Transverse colon (tissue), 4 donors: ENCODE data around the gene GGA1. TPM values are rescaled to one million over a fixed set of nuclear protein-coding genes. Genes with fewer than 3 reads are reported as not detected.

Experiments
- DNase-seq: peaks from one replicate; pipeline ENCODE4 v3.0.0-alpha.2; 2019
- H3K27ac ChIP-seq, 4 donors: fragments of 200-600 bp; sonication (generic); 2 replicates each; pipeline ENCODE4 v1.5.1; 2016 to 2018; ENCODE audit warnings: inconsistent platforms in 4 of 4
- H3K27me3 ChIP-seq: fragments of 200-600 bp; sonication (generic); 2 replicates; pipeline ENCODE4 v1.5.1; 2017; ENCODE audit warnings: inconsistent platforms
- H3K36me3 ChIP-seq, 4 donors: fragments of 200-600 bp; sonication (generic); 2 replicates each; pipeline ENCODE4 v1.5.1; 2017 to 2019; ENCODE audit warnings: inconsistent platforms in 4 of 4
- H3K4me1 ChIP-seq, 4 donors: fragments of 200-600 bp; sonication (generic); 2 replicates each; pipeline ENCODE4 v1.5.1; 2017 to 2020; ENCODE audit warnings: inconsistent platforms in 4 of 4
- H3K4me3 ChIP-seq, 4 donors: fragments of 200-600 bp; sonication (generic); 1 replicate in 1 of 4; 2 replicates in 3 of 4; pipeline versions ENCODE4 v1.5.1 to v1.6.1; 2017 to 2019; ENCODE audit warnings: inconsistent platforms in 4 of 4
- H3K9me3 ChIP-seq, 2 donors: fragments of 200-600 bp; sonication (generic); 2 replicates each; pipeline ENCODE4 v1.5.1; 2017 to 2019; ENCODE audit warnings: inconsistent platforms in 2 of 2
- CTCF ChIP-seq, 5 experiments: fragments of 200-600 bp in 3 of 5; fragments of 450-650 bp in 2 of 5; sonication (generic) in 3 of 5; IDR thresholded peaks; 1 replicate in 2 of 5; 2 replicates in 3 of 5; pipeline ENCODE4 v1.5.1; 2016 to 2017; ENCODE audit warnings: antibody characterized with exemption in 5 of 5, inconsistent platforms in 3 of 5, mild to moderate bottlenecking in 2 of 5, moderate library complexity in 1 of 5
- EP300 ChIP-seq: sonication (generic); formaldehyde crosslinking; IDR thresholded peaks from one replicate; pipeline ENCODE4 v1.6.1; 2017; ENCODE audit warnings: antibody characterized with exemption, low read depth
- POLR2A ChIP-seq: fragments of 450-650 bp; IDR thresholded peaks from one replicate; pipeline ENCODE4 v1.6.1; 2016; ENCODE audit warnings: antibody characterized with exemption, mild to moderate bottlenecking, moderate library complexity
- POLR2AphosphoS5 ChIP-seq, 3 donors: sonication (generic); formaldehyde crosslinking; IDR thresholded peaks; one replicate each; pipeline ENCODE4 v1.6.1; 2016; ENCODE audit warnings: antibody characterized with exemption in 3 of 3
- WGBS, 2 donors: methylation state at CpG; one replicate each; pipeline ENCODE4 v1.1.5; 2018; ENCODE audit warnings: low coverage in 1 of 2; 5-methylcytosine and 5-hydroxymethylcytosine counted together
- in situ Hi-C, 4 donors: fragments of 200-750 bp; cut with MboI; loops; one replicate each; pipeline versions ENCODE4 v1.15.0 to v1.15.1; 2017; ENCODE audit warnings: low sequenced_read_pairs in 3 of 4, low pct_ligation_motif_present in 1 of 4, low pct_unique_long_range_greater_than_20kb in 1 of 4
- intact Hi-C: fragments of 100-400 bp; cut with DNase I; formaldehyde crosslinking; loops from one replicate; pipeline ENCODE4 v1.15.1; 2023; ENCODE audit warnings: low total_unique reads
- total RNA-seq, 4 donors: library from RNA; depleted of rRNA; stranded (reverse); fragments of >200 nt; gene quantifications; one replicate each; pipeline ENCODE4 v1.1.0, GENCODE V29; 2016

The GGA1 gene
- total RNA-seq, 4 donors from 2014 or later: 60.1 to 142 (median 73.8) TPM

GRCh38 chr22:37674951-37675929 lies 66.6 kb downstream of the GGA1 start, which contains the start of gene LGALS1:
TSS of gene LGALS1 (plus strand) at chr22:37675636. CDS start at chr22:37675703, 67 bp downstream.
- DNase-seq: peak; percentile 95
- TF ChIP-seq CTCF (IDR thresholded peaks at IDR 0.05): no peak
- TF ChIP-seq POLR2A: peak; percentile 61
- peak; percentile 83 to 87 (median 86) for TF ChIP-seq POLR2AphosphoS5 (IDR thresholded peaks at IDR 0.05)
- no peak for TF ChIP-seq EP300
- intact Hi-C loops: no loop called here
- Histone ChIP-seq H3K9me3 (no peaks in the 10 kb centered on the region), H3K27me3 (no peaks in the 10 kb centered on the region), H3K4me1 (peaks cover 34 to 65% (median 54%) of the 10 kb centered on the region in 4 donors), H3K4me3 (peak within 1 kb of the TSS; percentile 28 to 54 (median 43)), H3K36me3 (no peaks in the 10 kb centered on the region), H3K27ac (peak within 1 kb of the TSS; percentile 89 to 96 (median 94))
- 10% methylated on average over 29 of the region's 34 CpGs; no CpG with 5 or more reads in 1 of the 2 donors for WGBS, 2 donors
- in situ Hi-C loops: loop anchor here in 1 of 4 donors (25.0 kb wide), 1 partner anchor 112 kb away; no protein-coding TSS in a partner anchor

GRCh38 chr22:37675930-37676735 lies 67.5 kb downstream of the GGA1 start:
- no peaks in the 10 kb centered on the region for H3K27me3 ChIP-seq
- H3K4me1 ChIP-seq: peaks cover 34 to 67% (median 55%) of the 10 kb centered on the region in 4 donors
- WGBS, 2 donors: 10 to 18% methylated on average over 6 to 17 of the region's 17 CpGs
- peak; percentile 50 for DNase-seq
- H3K27ac ChIP-seq: peak overlapping the region; percentile 89 to 96 (median 94)
- intact Hi-C loops: no loop called here
- in situ Hi-C loops: loop anchor here in 1 of 4 donors (25.0 kb wide), 1 partner anchor 111 kb away; no protein-coding TSS in a partner anchor
- H3K36me3 ChIP-seq: no peaks in the 10 kb centered on the region
- no peaks in the 10 kb centered on the region for H3K9me3 ChIP-seq
- TF ChIP-seq EP300 (no peak), POLR2AphosphoS5 (IDR thresholded peaks at IDR 0.05) (no peak), POLR2A (no peak), CTCF (IDR thresholded peaks at IDR 0.05) (no peak)
- H3K4me3 ChIP-seq: peak overlapping the region; percentile 28 to 54 (median 43)

- H3K4me3 ChIP-seq: peak overlapping the region; percentile 28 to 54 (median 43)
- 2% methylated on average over 35 of the region's 42 CpGs; no CpG with 5 or more reads in 1 of the 2 donors for WGBS, 2 donors
- peaks cover 36 to 75% (median 60%) of the 10 kb centered on the region in 4 donors for H3K4me1 ChIP-seq
- no peaks in the 10 kb centered on the region for H3K36me3 ChIP-seq
- peak overlapping the region; percentile 89 to 96 (median 94) for H3K27ac ChIP-seq
- no peaks in the 10 kb centered on the region for H3K27me3 ChIP-seq
- DNase-seq: peak; percentile 93
- in situ Hi-C loops (loop anchor here in 1 of 4 donors (25.0 kb wide), 1 partner anchor 110 kb away; no protein-coding TSS in a partner anchor), intact Hi-C loops (no loop called here)
- H3K9me3 ChIP-seq: no peaks in the 10 kb centered on the region
- TF ChIP-seq CTCF (IDR thresholded peaks at IDR 0.05) (no peak), POLR2A (peak; percentile 62), POLR2AphosphoS5 (IDR thresholded peaks at IDR 0.05) (peak; percentile 69 to 84 (median 80)), EP300 (no peak)
Measured at GRCh38 chr22:37676736-37677492, 68.3 kb downstream of the GGA1 start.
